Glutamatergic neuron (in vitro differentiated cells): ENCODE measurements around the gene EBP. TPM values are rescaled to one million over a fixed set of nuclear protein-coding genes. Genes with fewer than 3 reads are reported as not detected.
A peak's percentile ranks its signal among the peaks of the same experiment; 100 is the strongest.

Experiments
- DNase-seq: peaks from one replicate; pipeline ENCODE4 v3.0.0; 2022
- H3K27ac Mint-ChIP-seq: one replicate; pipeline ENCODE4 v1.8.0; 2020; ENCODE audit warnings: mild to moderate bottlenecking, mixed read lengths, inconsistent platforms; ENCODE audit not compliant: unreplicated experiment
- H3K27me3 Mint-ChIP-seq: one replicate; pipeline ENCODE4 v1.8.0; 2020; ENCODE audit warnings: mild to moderate bottlenecking, moderate library complexity, mixed read lengths, inconsistent platforms; ENCODE audit not compliant: unreplicated experiment
- H3K36me3 Mint-ChIP-seq: one replicate; pipeline ENCODE4 v1.8.0; 2020; ENCODE audit warnings: mild to moderate bottlenecking, mixed read lengths, inconsistent platforms; ENCODE audit not compliant: unreplicated experiment
- H3K4me1 Mint-ChIP-seq: one replicate; pipeline ENCODE4 v1.8.0; 2020; ENCODE audit warnings: mild to moderate bottlenecking, low read depth, mixed read lengths, inconsistent platforms; ENCODE audit not compliant: unreplicated experiment
- H3K4me3 Mint-ChIP-seq: one replicate; pipeline ENCODE4 v1.8.0; 2020; ENCODE audit warnings: mild to moderate bottlenecking, mixed read lengths, inconsistent platforms; ENCODE audit not compliant: unreplicated experiment
- H3K9me3 Mint-ChIP-seq: one replicate; pipeline ENCODE4 v1.8.0; 2020; ENCODE audit warnings: mild to moderate bottlenecking, moderate library complexity, mixed read lengths, inconsistent platforms; ENCODE audit not compliant: unreplicated experiment
- total RNA-seq: library from RNA; stranded (reverse); fragmentation: NEBNext Ultra II Directional; extraction: Animal tissue kit (Norgen Biotek cat#: 25700); gene quantifications from one replicate; pipeline ENCODE4 v1.2.1, GENCODE V29; 2021; ENCODE audit not compliant: unreplicated experiment
- TF ChIP-seq, protein P1 (sequence below): fragments of 200-600 bp; sonication (generic); IDR thresholded peaks from one replicate; pipeline ENCODE4 v1.5.0; 2021; ENCODE audit not compliant: partially characterized antibody, unreplicated experiment

EBP gene
- total RNA-seq, 1 donor from 2014 or later = 132 TPM

DNA sequence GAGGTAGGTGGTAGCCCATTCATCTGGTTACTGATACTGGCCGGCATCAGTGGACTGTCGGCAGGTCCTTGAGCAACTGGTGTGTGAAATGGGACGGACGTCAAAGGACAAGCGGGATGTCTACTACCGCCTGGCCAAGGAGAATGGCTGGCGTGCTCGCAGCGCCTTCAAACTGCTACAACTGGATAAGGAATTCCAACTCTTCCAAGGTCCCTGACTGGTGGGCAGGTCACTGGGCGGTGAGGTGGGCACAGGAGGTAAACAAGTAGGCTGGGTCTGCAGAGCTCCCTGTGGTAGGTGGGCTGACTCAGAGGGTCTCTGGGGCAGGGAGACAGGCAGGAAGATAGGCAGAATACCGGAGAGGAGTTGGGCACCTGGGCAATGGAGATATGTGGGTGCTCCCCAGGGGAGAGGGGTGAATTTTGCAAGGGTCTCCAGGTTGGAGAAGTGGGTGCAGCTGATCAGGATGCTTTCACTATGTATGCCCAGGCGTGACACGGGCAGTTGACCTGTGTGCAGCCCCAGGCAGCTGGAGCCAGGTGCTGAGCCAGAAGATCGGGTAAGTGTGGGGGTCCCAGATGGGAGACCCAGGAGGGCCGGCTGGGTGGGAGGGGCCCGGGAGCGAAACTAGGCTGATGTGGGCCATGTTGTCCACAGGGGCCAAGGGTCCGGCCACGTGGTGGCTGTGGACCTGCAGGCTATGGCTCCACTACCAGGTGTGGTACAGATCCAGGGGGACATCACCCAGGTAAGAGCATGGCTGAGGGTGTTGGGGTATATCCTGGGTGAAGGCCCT, 43.5 kb upstream of the EBP start:
- no peak for DNase-seq
- peaks cover 13% of the 10 kb centered on the region for H3K4me1 Mint-ChIP-seq
- peaks cover 2% of the 10 kb centered on the region for H3K27me3 Mint-ChIP-seq
- TF ChIP-seq, protein P1, sequence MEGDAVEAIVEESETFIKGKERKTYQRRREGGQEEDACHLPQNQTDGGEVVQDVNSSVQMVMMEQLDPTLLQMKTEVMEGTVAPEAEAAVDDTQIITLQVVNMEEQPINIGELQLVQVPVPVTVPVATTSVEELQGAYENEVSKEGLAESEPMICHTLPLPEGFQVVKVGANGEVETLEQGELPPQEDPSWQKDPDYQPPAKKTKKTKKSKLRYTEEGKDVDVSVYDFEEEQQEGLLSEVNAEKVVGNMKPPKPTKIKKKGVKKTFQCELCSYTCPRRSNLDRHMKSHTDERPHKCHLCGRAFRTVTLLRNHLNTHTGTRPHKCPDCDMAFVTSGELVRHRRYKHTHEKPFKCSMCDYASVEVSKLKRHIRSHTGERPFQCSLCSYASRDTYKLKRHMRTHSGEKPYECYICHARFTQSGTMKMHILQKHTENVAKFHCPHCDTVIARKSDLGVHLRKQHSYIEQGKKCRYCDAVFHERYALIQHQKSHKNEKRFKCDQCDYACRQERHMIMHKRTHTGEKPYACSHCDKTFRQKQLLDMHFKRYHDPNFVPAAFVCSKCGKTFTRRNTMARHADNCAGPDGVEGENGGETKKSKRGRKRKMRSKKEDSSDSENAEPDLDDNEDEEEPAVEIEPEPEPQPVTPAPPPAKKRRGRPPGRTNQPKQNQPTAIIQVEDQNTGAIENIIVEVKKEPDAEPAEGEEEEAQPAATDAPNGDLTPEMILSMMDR = no peak
- H3K36me3 Mint-ChIP-seq = no peaks in the 10 kb centered on the region
- H3K4me3 Mint-ChIP-seq = peak overlapping the region; percentile 95
- peaks cover 10% of the 10 kb centered on the region for H3K9me3 Mint-ChIP-seq
- no peak overlapping the region for H3K27ac Mint-ChIP-seq

DNA sequence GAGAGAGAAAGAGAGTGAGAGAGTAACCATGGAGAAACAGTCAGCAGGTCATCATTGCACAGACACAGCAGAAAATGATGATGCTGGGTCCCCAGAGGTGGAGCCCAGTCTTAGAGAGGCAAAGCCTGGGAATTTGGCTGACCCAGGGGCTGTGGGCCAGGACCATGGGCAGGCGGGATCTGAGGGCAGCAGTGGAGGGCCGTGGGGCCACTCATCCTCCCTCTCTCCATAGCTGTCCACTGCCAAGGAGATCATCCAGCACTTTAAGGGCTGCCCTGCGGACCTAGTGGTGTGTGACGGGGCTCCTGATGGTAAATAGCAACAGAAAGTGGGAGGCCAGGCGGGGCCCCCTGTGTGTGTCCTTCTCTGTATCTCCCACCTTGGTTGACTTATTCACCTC, 42.8 kb upstream of the EBP start:
- H3K36me3 Mint-ChIP-seq = no peaks in the 10 kb centered on the region
- no peak for DNase-seq
- TF ChIP-seq, protein P1 = no peak
- H3K27me3 Mint-ChIP-seq = peaks cover 2% of the 10 kb centered on the region
- no peak overlapping the region for H3K4me3 Mint-ChIP-seq
- no peak overlapping the region for H3K27ac Mint-ChIP-seq
- peaks cover 10% of the 10 kb centered on the region for H3K9me3 Mint-ChIP-seq
- peaks cover 9% of the 10 kb centered on the region for H3K4me1 Mint-ChIP-seq

DNA sequence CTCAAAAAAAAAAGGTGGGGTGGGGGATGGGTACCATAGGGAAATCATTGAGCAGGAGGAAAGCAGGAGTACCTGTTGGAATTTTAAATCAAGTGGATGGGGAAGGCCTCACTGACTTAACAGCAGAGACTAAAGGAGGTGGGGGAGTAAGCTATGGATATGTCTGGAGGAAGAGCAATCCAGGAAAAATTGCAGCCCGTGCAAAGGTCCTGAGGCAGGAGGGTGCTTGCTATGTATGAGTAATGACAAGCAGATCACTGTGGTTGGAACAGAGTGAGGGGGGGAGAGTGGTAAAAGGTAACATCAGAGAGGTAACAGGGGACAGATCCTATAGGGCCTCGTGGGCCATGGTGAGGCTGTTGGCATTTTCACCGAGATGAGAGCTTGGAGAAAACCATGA, 41.5 kb upstream of the EBP start:
- DNase-seq = no peak
- TF ChIP-seq, protein P1 = no peak
- H3K36me3 Mint-ChIP-seq = no peaks in the 10 kb centered on the region
- peaks cover 6% of the 10 kb centered on the region for H3K4me1 Mint-ChIP-seq
- peaks cover 2% of the 10 kb centered on the region for H3K27me3 Mint-ChIP-seq
- no peak overlapping the region for H3K27ac Mint-ChIP-seq
- peaks cover 10% of the 10 kb centered on the region for H3K9me3 Mint-ChIP-seq
- no peak overlapping the region for H3K4me3 Mint-ChIP-seq

DNA sequence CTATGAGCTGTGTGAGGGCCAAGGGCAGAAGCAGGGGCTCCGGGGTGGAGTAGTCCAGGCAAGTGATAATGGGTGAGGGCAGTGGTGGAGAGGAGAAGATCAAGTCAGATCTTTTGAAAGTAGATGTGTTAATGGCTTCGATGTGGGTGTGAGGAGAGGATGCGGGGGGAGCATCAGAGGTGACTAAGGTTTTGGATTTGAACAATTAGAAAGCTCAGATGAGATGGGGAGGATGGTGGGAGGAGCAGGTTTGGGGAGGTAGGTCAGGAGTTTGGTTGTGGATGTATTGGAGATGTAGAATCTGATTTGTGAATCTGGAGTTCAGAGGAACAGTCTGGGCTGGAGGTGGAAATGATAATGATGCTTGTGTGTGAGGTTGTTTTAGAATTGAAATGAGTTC, 41.0 kb upstream of the EBP start:
- Mint-ChIP-seq H3K27me3 (peaks cover 2% of the 10 kb centered on the region), H3K4me1 (peaks cover 6% of the 10 kb centered on the region), H3K4me3 (no peak overlapping the region), H3K36me3 (no peaks in the 10 kb centered on the region), H3K9me3 (peaks cover 10% of the 10 kb centered on the region), H3K27ac (no peak overlapping the region)
- DNase-seq = no peak
- TF ChIP-seq, protein P1 = no peak

DNA sequence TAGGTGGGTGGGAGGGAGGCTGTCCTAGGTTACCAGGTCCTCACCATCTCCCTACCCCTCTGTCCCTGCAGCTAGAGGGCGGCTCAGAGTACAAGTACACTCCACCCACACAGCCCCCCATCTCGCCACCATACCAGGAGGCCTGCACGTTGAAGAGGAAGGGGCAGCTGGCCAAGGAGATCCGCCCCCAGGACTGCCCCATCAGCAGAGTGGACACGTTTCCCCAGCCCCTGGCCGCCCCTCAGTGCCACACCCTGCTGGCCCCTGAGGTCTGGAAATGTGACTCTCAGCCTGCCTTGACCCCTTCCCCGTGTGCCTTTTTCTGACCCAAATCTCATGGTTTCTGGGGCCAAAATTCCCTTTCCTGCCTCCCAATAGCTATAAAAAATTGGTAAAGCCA, 39.1 kb upstream of the EBP start:
- peaks cover 5% of the 10 kb centered on the region for H3K9me3 Mint-ChIP-seq
- H3K4me1 Mint-ChIP-seq = no peaks in the 10 kb centered on the region
- H3K36me3 Mint-ChIP-seq = no peaks in the 10 kb centered on the region
- DNase-seq = no peak
- TF ChIP-seq, protein P1 = no peak
- no peak overlapping the region for H3K4me3 Mint-ChIP-seq
- no peak overlapping the region for H3K27ac Mint-ChIP-seq
- H3K27me3 Mint-ChIP-seq = peaks cover under 1% of the 10 kb centered on the region
